ENCODE measurements around the gene HHIPL1.

- TF ChIP-seq CTCF (IDR thresholded peaks at IDR 0.05) (no peak), POLR2A (IDR thresholded peaks at IDR 0.05) (no peak), POLR2AphosphoS5 (IDR thresholded peaks at IDR 0.05) (no peak)
These were observed 73.3 kb downstream of the HHIPL1 start for GRCh38 chr14:99718031-99718810.

All from breast epithelium (tissue), 3 donors.